Measurements from ENCODE around the gene MSRB3. TPM values are rescaled to one million over a fixed set of nuclear protein-coding genes. Genes with fewer than 3 reads are reported as not detected.

The MSRB3 gene
- total RNA-seq, 1 donor from 2014 or later: 47.3 TPM

- no peaks in the 10 kb centered on the region for H3K9me3 ChIP-seq
- DNase-seq (no peak), ATAC-seq (no peak)
- no peaks in the 10 kb centered on the region for H3K36me3 ChIP-seq
- H3K4me3 ChIP-seq: no peak overlapping the region
- no peaks in the 10 kb centered on the region for H3K4me1 ChIP-seq
- H3K27ac ChIP-seq: no peak overlapping the region
- H3K27me3 ChIP-seq (ENCODE audit: low read depth): no peaks in the 10 kb centered on the region
- TF ChIP-seq CTCF (IDR thresholded peaks at IDR 0.05): no peak
- intact Hi-C loops (cut with DNase I): no loop called here
Observed at GRCh38 chr12:65462484-65462883, 184.0 kb downstream of the MSRB3 start.

DNA sequence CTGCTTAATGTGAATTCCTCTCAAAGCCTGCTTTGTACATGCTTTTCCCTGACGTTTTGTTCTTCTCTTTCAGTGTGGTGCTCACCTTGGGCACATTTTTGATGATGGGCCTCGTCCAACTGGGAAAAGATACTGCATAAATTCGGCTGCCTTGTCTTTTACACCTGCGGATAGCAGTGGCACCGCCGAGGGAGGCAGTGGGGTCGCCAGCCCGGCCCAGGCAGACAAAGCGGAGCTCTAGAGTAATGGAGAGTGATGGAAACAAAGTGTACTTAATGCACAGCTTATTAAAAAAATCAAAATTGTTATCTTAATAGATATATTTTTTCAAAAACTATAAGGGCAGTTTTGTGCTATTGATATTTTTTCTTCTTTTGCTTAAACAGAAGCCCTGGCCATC, 184.6 kb downstream of the MSRB3 start:
- no peak overlapping the region for H3K27ac ChIP-seq
- DNase-seq: no peak
- ATAC-seq: no peak
- no peaks in the 10 kb centered on the region for H3K9me3 ChIP-seq
- H3K36me3 ChIP-seq: no peaks in the 10 kb centered on the region
- no peak for TF ChIP-seq CTCF (IDR thresholded peaks at IDR 0.05)
- H3K27me3 ChIP-seq (ENCODE audit: low read depth): no peaks in the 10 kb centered on the region
- no peaks in the 10 kb centered on the region for H3K4me1 ChIP-seq
- H3K4me3 ChIP-seq: no peak overlapping the region
- intact Hi-C loops (cut with DNase I): no loop called here

DNA sequence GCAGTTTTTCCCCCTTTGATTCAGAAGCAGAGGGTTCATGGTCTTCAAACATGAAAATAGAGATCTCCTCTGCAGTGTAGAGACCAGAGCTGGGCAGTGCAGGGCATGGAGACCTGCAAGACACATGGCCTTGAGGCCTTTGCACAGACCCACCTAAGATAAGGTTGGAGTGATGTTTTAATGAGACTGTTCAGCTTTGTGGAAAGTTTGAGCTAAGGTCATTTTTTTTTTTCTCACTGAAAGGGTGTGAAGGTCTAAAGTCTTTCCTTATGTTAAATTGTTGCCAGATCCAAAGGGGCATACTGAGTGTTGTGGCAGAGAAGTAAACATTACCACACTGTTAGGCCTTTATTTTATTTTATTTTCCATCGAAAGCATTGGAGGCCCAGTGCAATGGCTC, 185.1 kb downstream of the MSRB3 start:
- ATAC-seq (no peak), DNase-seq (no peak)
- Histone ChIP-seq H3K27me3 (ENCODE audit: low read depth) (no peaks in the 10 kb centered on the region), H3K36me3 (no peaks in the 10 kb centered on the region), H3K27ac (no peak overlapping the region), H3K9me3 (no peaks in the 10 kb centered on the region), H3K4me1 (no peaks in the 10 kb centered on the region), H3K4me3 (no peak overlapping the region)
- TF ChIP-seq CTCF (IDR thresholded peaks at IDR 0.05): no peak
- intact Hi-C loops (cut with DNase I): no loop called here

- no peaks in the 10 kb centered on the region for H3K9me3 ChIP-seq
- no peaks in the 10 kb centered on the region for H3K4me1 ChIP-seq
- no peak overlapping the region for H3K4me3 ChIP-seq
- H3K36me3 ChIP-seq: no peaks in the 10 kb centered on the region
- DNase-seq (no peak), ATAC-seq (no peak)
- H3K27ac ChIP-seq: no peak overlapping the region
- intact Hi-C loops (cut with DNase I): no loop called here
- H3K27me3 ChIP-seq (ENCODE audit: low read depth): no peaks in the 10 kb centered on the region
- TF ChIP-seq CTCF (IDR thresholded peaks at IDR 0.05): no peak
Observed at GRCh38 chr12:65464930-65465329, 186.4 kb downstream of the MSRB3 start.

GRCh38 chr12:65465766-65466547, 187.5 kb downstream of the MSRB3 start:
- ATAC-seq (no peak), DNase-seq (no peak)
- Histone ChIP-seq H3K4me3 (no peak overlapping the region), H3K9me3 (no peaks in the 10 kb centered on the region), H3K27me3 (ENCODE audit: low read depth) (no peaks in the 10 kb centered on the region), H3K4me1 (no peaks in the 10 kb centered on the region), H3K27ac (no peak overlapping the region), H3K36me3 (no peaks in the 10 kb centered on the region)
- TF ChIP-seq CTCF (IDR thresholded peaks at IDR 0.05): no peak
- intact Hi-C loops (cut with DNase I): no loop called here

All from lower lobe of right lung (tissue), 2 donors.